ENCODE results near the gene ASTN2.

The ASTN2 gene

DNA sequence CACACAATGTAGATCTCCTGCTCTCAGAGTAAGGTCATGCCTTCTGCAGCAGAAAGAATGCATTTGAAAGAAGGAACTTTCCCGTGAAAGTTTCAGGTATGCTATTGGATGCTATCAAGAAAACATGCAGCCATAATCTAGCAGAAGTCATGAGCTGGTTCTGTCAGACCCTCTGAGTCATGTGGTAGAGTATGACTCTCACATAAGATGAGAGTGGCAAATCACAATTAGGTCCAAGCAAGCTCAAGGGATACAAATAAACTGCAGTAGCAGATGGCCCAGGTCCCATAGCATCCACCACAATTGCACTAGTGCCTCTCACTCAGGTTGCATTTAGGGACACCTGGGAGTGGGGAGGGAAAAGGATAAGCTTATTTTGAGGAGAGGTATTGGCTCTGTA is 292.8 kb downstream of the ASTN2 start:
- no peak for TF ChIP-seq GATA1 (IDR thresholded peaks at IDR 0.05; ENCODE audit: low read depth, low read length)
- TF ChIP-seq POLR2A (IDR thresholded peaks at IDR 0.05; ENCODE audit: low read length) = no peak
- no peak for DNase-seq

DNA sequence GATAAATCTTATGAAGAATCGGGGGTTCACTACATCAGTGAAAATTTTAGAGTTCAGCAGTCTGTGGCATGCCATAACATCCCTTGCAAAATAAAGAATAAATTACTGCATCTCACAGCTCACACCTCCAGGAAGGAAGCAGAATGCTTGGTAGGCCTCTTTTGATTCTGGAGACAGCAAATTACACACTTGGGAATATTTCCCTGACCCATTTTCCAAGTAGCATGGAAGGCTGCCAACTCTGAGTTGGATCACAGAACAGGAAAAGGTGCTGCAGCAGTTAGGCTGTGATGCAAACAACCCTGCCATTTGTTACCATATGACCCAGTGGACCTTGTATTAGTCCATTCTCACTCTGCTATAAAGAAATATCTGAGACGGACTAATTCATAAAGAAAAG is 293.5 kb downstream of the ASTN2 start:
- DNase-seq = no peak
- TF ChIP-seq GATA1 (IDR thresholded peaks at IDR 0.05; ENCODE audit: low read depth, low read length) = no peak
- no peak for TF ChIP-seq POLR2A (IDR thresholded peaks at IDR 0.05; ENCODE audit: low read length)

DNA sequence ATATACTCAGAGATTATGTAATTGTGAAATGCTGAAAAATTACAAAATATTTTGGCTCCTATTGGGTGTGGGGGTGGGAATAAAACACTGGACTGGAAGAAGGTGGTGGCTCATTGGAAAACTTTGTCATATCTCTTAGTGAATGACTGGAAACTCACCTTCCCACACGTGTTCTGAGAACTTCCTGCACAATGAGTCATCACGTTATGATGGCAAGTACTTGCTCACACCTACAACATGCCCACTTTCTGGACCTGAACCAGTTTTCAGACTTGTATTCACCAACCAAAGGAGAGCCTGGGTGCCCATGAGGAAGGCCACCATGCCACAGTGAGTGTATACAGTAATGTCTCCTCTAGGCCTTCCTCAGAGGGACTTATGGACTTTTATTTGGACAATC is 294.8 kb downstream of the ASTN2 start:
- TF ChIP-seq GATA1 (IDR thresholded peaks at IDR 0.05; ENCODE audit: low read depth, low read length) = no peak
- TF ChIP-seq POLR2A (IDR thresholded peaks at IDR 0.05; ENCODE audit: low read length) = no peak
- no peak for DNase-seq

DNA sequence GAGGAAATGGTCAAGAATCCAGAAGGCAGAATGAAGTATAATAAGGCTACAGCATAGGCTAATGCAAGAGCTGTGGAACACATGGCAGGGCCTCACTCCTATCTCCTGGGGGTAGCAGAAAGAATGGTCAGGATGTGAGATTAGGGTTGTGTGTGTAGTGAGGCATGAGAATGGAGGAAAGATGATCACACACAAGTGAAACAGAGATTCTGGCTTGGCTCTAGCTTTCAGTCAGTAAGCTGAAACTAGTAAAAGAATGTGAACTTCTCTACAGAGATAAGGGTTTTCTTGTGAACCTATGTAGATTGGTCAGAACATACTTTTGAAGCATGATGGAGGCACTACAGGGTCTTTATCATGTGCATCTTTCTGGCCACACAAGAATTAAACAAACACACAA is 298.8 kb downstream of the ASTN2 start:
- no peak for DNase-seq
- TF ChIP-seq GATA1 (IDR thresholded peaks at IDR 0.05; ENCODE audit: low read depth, low read length) (no peak), POLR2A (IDR thresholded peaks at IDR 0.05; ENCODE audit: low read length) (no peak)

DNA sequence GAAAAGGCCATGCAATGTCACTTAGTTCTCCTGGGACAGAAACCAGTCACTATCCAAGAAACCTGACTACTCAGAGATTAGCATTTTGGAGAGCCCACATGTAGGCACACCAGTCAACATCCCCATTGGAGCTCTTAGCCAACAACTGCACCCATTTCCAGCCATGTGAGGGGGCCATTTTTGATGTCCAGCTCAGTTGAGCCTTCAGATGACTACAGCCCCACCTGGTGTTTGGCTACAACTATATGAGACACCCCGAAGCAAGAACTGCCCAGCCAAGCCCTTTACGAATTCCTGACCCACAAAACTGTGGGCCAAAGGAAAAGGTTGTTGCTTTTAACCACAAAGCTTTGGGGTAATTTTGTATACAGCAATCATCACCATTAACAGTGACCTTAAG is 300.1 kb downstream of the ASTN2 start:
- no peak for DNase-seq
- TF ChIP-seq POLR2A (IDR thresholded peaks at IDR 0.05; ENCODE audit: low read length) (no peak), GATA1 (IDR thresholded peaks at IDR 0.05; ENCODE audit: low read depth, low read length) (no peak)

DNA sequence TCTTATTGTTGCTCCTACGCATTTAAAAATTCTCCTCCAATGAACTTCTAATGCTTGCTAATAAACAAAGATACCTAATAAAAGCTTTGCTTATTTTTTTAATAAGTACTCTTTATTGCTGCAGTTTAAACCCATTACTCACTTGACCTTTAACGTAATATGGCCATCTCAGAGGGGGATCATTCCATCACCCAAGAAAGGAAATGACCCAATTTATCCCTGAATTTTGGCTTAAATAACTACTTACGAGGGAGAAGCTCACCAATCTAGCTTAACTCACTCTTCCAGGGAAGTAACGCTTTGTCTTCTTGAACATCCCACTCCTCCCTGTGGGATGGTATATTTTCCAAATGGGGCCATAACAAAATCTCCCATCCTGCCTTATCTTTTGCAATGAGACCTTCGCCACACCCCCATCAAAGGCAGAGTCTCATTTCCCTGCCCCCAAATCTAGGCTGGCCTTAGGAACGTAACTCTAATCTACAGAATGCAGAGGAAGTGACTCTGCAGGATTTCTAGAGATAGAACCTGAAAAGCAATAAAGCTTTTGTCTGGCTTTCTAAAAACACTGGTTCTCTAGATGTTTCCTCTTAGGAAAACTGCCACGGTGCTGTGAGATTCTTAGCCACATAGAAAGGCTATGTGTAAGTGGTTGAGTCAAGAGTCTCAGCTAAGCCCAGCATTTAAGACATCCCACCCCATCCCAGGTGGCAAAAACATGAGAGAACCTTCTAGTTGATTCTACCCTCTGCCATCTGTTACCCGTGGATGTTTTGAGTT is 310.0 kb downstream of the ASTN2 start:
- no peak for TF ChIP-seq POLR2A (IDR thresholded peaks at IDR 0.05; ENCODE audit: low read length)
- TF ChIP-seq GATA1 (IDR thresholded peaks at IDR 0.05; ENCODE audit: low read depth, low read length) = no peak
- DNase-seq = no peak

DNA sequence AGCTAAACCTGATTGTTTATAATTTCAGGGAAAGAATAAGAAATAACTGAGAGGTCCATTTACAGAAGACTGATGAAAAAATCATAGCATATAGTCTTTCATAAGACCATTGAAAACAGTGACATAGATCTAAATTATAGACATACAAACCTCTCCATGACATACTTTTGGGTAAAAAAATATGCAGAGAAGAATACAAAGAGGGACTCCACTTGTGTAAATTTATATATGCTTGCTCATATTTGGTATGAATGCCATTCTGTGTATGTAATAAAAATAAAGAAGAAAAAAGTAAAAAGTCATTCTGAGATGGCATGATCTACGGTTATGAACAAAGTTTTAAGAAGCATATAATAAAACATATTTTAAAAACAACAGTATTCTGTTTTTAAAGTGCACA is 310.7 kb downstream of the ASTN2 start:
- no peak for TF ChIP-seq POLR2A (IDR thresholded peaks at IDR 0.05; ENCODE audit: low read length)
- no peak for DNase-seq

DNA sequence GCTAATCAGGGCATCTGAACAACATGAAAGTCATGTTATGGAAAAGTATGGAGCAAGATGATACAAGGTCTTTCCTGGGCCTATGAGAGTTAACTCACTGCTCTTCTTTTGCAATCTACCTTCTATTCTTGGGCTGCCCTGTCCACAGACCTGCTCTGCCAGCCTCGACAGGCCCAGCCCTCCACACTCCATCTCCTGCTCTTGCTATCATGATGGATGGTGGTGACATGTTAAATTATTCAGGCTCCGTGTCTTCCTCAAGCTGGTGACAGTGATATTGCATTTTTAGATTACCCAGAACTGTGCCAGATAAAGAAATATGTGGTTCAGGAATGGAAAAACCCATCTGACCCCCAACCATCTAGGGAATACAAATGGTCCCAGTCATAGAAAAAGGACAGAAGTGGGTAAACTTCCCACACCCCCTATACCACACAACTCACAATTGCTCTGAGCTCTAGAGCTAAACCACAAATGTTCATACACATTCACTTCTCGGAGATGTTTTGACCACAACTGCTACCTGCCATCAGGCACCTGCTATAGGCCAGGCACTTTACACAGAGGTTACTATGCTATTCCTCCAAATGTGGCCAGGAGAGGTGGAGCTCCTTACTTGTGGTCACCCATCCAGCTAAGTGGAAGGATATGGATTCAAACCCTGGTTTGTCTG is 311.3 kb downstream of the ASTN2 start:
- no peak for DNase-seq
- TF ChIP-seq POLR2A (IDR thresholded peaks at IDR 0.05; ENCODE audit: low read length) (no peak), GATA1 (IDR thresholded peaks at IDR 0.05; ENCODE audit: low read depth, low read length) (no peak)

DNA sequence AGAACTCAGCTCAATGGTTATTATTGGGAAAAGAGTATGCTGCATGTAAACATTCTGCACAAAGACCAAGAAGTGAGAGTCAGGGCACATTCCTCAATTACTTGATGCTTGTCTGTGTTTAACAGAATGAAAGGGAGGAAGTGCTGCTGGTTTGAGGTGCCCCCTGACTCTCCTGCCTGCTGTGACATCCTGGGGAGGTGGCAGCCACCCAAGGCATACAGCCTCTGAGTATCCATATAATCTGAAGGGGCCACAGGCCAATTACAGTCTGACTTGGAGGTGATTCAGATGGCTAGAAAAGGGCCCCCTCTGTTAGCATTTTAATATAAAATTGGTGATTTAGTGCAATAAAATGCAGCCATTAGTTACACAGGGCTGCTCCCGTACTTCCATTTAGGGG is 313.8 kb downstream of the ASTN2 start:
- TF ChIP-seq GATA1 (IDR thresholded peaks at IDR 0.05; ENCODE audit: low read depth, low read length) = no peak
- no peak for TF ChIP-seq POLR2A (IDR thresholded peaks at IDR 0.05; ENCODE audit: low read length)
- no peak for DNase-seq

DNA sequence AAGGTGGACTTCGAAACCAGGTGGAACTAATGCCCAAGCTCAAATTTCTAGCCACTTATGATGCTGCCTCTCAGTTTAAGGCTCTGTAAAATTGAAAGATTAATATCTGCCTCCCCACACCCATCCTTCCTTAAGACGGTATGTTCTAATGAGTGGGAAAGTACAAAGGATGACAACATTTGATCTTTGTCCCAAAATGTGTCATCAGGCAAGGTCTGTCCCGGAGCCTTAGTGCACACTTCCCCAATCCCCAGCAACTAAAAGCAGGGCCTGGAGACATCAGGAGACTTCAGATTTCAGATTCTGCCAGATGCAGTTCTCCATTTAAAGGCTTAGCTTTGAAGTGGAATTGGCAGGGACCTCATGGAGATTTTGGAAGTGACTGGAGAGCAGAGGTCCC is 316.5 kb downstream of the ASTN2 start:
- DNase-seq = no peak
- no peak for TF ChIP-seq GATA1 (IDR thresholded peaks at IDR 0.05; ENCODE audit: low read depth, low read length)
- no peak for TF ChIP-seq POLR2A (IDR thresholded peaks at IDR 0.05; ENCODE audit: low read length)

DNA sequence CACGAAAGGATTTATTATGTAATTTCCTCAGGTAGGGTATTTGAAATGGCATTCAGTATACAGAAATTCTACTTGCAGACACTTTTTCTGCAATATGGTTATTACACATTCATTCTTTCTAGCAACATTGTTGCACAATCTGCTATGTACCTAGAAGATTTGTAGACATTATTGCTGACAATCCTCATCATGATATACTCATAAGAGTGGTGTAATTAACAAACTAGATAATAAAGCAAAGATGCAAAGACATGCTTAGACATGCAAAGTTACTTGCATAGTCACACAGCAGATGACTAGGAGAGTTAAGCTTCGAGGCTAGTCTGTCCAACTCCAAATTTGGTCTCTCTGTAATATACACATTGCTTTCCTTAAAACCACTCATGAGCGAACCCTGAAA is 317.1 kb downstream of the ASTN2 start:
- no peak for DNase-seq
- TF ChIP-seq POLR2A (IDR thresholded peaks at IDR 0.05; ENCODE audit: low read length) = no peak
- TF ChIP-seq GATA1 (IDR thresholded peaks at IDR 0.05; ENCODE audit: low read depth, low read length) = no peak

DNA sequence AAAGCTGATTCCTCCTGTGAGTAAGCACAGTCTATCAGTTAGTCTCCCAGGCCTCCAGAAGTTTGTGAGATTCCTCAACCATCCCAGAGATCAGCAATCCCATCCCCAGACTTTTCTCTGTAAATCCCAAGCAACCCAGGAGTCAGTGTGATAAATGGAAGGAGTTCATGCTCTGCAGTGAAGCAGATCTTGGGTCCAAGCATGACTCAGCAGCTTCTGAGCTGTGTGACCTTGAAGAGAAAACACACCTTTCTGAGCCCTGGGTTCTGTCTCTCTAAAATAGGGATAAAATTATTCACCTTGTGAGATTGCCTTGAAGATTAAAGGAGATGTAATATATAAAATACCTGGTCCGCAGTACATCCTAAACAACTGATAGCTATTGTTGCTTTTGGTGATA is 318.7 kb downstream of the ASTN2 start:
- DNase-seq = no peak

DNA sequence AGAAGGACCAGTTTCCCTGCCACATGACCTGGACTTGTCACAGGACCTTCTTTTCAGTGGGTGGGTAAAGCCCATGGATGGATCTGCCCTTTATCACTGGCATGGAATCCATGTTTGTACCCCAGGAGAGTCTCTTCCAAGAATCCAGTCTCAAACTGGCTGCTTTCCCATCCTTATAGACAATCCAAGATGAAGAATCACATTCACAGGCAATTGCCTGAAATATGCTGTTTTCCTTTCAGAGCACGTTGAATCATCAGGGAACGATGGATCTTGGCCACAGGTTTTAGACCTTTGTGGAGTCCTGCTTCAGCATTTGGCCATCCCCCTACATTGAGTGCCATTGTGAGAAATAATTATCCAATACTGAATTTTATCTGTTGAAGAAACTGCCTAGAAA is 319.8 kb downstream of the ASTN2 start:
- TF ChIP-seq POLR2A (IDR thresholded peaks at IDR 0.05; ENCODE audit: low read length) = no peak
- no peak for TF ChIP-seq GATA1 (IDR thresholded peaks at IDR 0.05; ENCODE audit: low read depth, low read length)
- no peak for DNase-seq

More for the DNA sequence above, 318.7 kb downstream of the ASTN2 start:
- TF ChIP-seq GATA1 (IDR thresholded peaks at IDR 0.05; ENCODE audit: low read depth, low read length) (no peak), POLR2A (IDR thresholded peaks at IDR 0.05; ENCODE audit: low read length) (no peak)

DNA sequence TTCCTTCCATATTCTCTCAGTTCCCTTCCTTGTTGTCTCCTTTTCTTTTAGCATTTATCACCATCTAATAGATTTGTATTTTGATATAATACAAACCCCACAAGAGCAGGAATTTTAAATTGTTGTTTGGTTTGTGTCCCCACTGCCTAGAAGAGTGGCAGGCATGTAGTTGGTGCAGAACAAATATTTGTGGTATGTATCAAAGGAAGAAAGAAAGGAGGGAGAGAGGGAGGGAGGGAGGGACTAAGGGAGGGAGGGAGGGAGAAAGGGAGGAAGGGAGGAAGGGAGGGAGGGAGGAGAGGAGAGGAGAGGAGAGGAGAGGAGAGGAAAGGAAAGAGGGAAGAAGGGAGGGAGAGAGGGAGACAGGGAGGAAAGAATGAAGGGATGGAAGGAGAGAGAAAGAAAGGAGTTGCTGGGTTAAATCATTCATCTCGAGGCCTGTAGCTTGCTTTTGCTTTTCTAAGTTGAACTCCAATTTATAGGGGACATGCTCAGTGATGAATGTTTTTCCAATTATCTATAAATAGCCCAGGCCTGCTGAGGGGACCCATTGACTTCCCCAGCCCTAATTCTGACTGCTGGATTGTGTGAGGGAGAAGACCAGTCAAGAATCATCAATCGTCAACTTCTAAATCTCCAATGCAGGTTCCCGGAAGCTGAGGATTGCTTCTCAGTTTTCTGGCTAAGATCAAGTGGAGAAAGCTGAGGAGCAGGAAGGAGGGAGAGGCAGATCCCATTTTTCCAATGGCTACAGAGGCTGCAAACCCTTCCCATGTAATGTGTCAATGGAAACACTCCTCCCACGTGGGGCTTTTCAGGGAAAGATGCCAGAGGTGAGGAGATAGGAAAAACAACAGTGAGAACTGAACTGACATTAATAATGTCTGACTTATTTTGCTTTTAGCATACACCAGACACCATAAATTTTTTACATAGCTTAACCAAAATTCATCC is 320.7 kb downstream of the ASTN2 start:
- DNase-seq = no peak
- TF ChIP-seq POLR2A (IDR thresholded peaks at IDR 0.05; ENCODE audit: low read length) (no peak), GATA1 (IDR thresholded peaks at IDR 0.05; ENCODE audit: low read depth, low read length) (no peak)

All from erythroblast (primary cell).